ENCODE results near the gene GBP2. TPM values are rescaled to one million over a fixed set of nuclear protein-coding genes. Genes with fewer than 3 reads are reported as not detected.

Gene GBP2
- total and polyA plus RNA-seq, 9 of the 15 experiments (the other 6 are each of a cell fraction or from before 2014, with no cell fraction given): 0.45 to 2.2 (median 0.69) TPM

DNA sequence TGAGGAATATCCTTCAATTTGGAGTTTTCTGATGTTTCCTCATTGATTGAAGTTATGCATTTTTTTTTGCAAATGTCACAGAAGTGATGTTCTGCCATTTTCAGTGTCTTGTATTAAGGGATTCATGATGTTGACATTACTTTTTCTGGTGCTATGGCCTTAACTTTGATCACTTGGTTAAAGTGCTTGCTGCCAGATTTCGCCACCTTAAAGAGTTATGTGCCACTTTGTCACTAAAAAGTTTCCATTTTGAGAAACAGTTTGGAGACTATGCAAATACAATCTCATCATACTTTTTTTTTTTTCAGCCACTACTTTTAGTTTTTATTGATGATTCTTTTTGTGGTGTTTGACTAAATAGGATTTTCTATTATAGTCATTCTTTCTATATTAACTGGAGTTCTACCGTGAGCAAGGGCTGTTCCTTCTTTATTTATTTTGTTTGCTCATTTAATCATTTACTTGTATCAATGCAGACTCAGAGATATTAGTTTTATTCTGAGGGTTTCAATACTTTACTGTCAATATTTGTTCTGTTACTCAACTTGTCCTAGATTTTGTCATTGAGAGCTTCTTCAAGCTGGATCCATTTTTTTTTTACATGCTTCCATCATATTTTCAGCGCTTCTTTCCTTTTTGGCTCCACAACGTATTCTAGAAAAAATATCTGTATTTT is 46.7 kb upstream of the GBP2 start:
- H3K27me3 ChIP-seq (ENCODE audit: control insufficient read depth in 2 of 2, insufficient read depth in 2 of 2, low read length in 2 of 2): no peaks in the 10 kb centered on the region
- H3K4me3 ChIP-seq: no peak overlapping the region
- in situ Hi-C loops (cut with MboI) (no loop called here), intact Hi-C loops (cut with micrococcal nuclease) (no loop called here)
- no peaks in the 10 kb centered on the region for H3K36me3 ChIP-seq (ENCODE audit: control insufficient read depth, insufficient read depth, low read length)
- BruUV-seq (replicated peaks): no TSS peak
- WGBS (ENCODE audit: insufficient coverage, low coverage, missing lambda C conversion rate): 0% methylated on average over 4 of the region's 4 CpGs
- H3K4me1 ChIP-seq (replicated peaks in 1 of 2; ENCODE audit: control insufficient read depth in 2 of 2, insufficient read depth in 2 of 2, low read length in 2 of 2): no peaks in the 10 kb centered on the region
- TF ChIP-seq CEBPG (CRISPR knock-in tag; IDR thresholded peaks at IDR 0.05) (no peak), CEBPG (tag; conservative IDR thresholded peaks at IDR 0.05 in 1 of 2, IDR thresholded peaks at IDR 0.05 in 1 of 2) (no peak), NR1H2 (CRISPR knock-in tag; IDR thresholded peaks at IDR 0.05) (no peak), SLC30A9 (CRISPR knock-in tag; IDR thresholded peaks at IDR 0.05) (no peak), KAT8 (IDR thresholded peaks at IDR 0.05; ENCODE audit: low read depth) (no peak), PHTF2 (CRISPR knock-in tag; IDR thresholded peaks at IDR 0.05) (no peak)
- TF ChIP-seq, protein P1, sequence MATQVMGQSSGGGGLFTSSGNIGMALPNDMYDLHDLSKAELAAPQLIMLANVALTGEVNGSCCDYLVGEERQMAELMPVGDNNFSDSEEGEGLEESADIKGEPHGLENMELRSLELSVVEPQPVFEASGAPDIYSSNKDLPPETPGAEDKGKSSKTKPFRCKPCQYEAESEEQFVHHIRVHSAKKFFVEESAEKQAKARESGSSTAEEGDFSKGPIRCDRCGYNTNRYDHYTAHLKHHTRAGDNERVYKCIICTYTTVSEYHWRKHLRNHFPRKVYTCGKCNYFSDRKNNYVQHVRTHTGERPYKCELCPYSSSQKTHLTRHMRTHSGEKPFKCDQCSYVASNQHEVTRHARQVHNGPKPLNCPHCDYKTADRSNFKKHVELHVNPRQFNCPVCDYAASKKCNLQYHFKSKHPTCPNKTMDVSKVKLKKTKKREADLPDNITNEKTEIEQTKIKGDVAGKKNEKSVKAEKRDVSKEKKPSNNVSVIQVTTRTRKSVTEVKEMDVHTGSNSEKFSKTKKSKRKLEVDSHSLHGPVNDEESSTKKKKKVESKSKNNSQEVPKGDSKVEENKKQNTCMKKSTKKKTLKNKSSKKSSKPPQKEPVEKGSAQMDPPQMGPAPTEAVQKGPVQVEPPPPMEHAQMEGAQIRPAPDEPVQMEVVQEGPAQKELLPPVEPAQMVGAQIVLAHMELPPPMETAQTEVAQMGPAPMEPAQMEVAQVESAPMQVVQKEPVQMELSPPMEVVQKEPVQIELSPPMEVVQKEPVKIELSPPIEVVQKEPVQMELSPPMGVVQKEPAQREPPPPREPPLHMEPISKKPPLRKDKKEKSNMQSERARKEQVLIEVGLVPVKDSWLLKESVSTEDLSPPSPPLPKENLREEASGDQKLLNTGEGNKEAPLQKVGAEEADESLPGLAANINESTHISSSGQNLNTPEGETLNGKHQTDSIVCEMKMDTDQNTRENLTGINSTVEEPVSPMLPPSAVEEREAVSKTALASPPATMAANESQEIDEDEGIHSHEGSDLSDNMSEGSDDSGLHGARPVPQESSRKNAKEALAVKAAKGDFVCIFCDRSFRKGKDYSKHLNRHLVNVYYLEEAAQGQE (IDR thresholded peaks at IDR 0.05; ENCODE audit: borderline replicate concordance): no peak
- TF ChIP-seq, protein P1 (CRISPR knock-in tag; IDR thresholded peaks at IDR 0.05; ENCODE audit: low read depth): no peak
- no peak overlapping the region for H2AFZ ChIP-seq (ENCODE audit: low read depth, low read length)
- H3K9me1 ChIP-seq (ENCODE audit: control insufficient read depth, insufficient read depth, low read length): no peaks in the 10 kb centered on the region
- no peaks in the 10 kb centered on the region for H3K9me3 ChIP-seq (replicated peaks; ENCODE audit: control insufficient read depth, insufficient read depth, low read depth, low read length)
- ATAC-seq (no peak), FAIRE-seq (no peak), DNase-seq (ENCODE audit: extremely low read depth in 1 of 4, low spot score in 3 of 4) (no peak)
- no peak overlapping the region for H3K27ac ChIP-seq (ENCODE audit: extremely low read depth, low read depth, low read length)
- ChIA-PET POLR2A (interaction anchor here (0.6 to 0.7 kb wide), 2 partner anchors 66 to 177 kb away, joined by 3 read pairs; no protein-coding TSS in a partner anchor), CTCF (ENCODE audit: low intra/inter-chr PET ratio) (no interaction called here)
- H3K9ac ChIP-seq (ENCODE audit: insufficient read depth in 1 of 2, low read depth in 2 of 2, low read length in 2 of 2): no peak overlapping the region
- H3K4me2 ChIP-seq (ENCODE audit: insufficient read depth, low read length): no peak overlapping the region
- H4K20me1 ChIP-seq (replicated peaks; ENCODE audit: control insufficient read depth, insufficient read depth, low read length): no peaks in the 10 kb centered on the region
- no peaks in the 10 kb centered on the region for H3K79me2 ChIP-seq (ENCODE audit: control insufficient read depth, insufficient read depth, low read length)

Measured in K562 (cell line).